Psoas muscle (tissue), 8 donors: Measurements from ENCODE around the gene VSIR. TPM values are rescaled to one million over a fixed set of nuclear protein-coding genes. Genes with fewer than 3 reads are reported as not detected.

Experiments
- ATAC-seq, 4 donors: fragments of 200-7000 bp; cut with Tn5 transposase; one replicate each; pipeline ENCODE4 v1.9.1; 2020; ENCODE audit warnings: moderate library complexity in 3 of 4, mild to moderate bottlenecking in 2 of 4
- DNase-seq, 2 donors: peaks; one replicate each; pipeline ENCODE4 v3.0.0-alpha.2; 2020
- H3K27ac ChIP-seq: fragments of 200-600 bp; one replicate; pipeline ENCODE4 v1.8.0; 2022
- H3K27me3 ChIP-seq, 3 donors: fragments of 200-600 bp in 1 of 3; one replicate each; pipeline versions ENCODE4 v1.6.1 to v1.8.0; 2013 to 2022; ENCODE audit warnings: low read length in 2 of 3, mild to moderate bottlenecking in 2 of 3, moderate library complexity in 1 of 3; ENCODE audit not compliant: insufficient read depth in 3 of 3
- H3K36me3 ChIP-seq, 2 donors: fragments of 200-600 bp in 1 of 2; one replicate each; pipeline versions ENCODE4 v1.6.1 to v1.8.0; 2013 to 2022; ENCODE audit warnings: low read depth in 1 of 2, mild to moderate bottlenecking in 1 of 2, moderate library complexity in 1 of 2; ENCODE audit not compliant: insufficient read depth in 1 of 2
- H3K4me1 ChIP-seq: fragments of 200-600 bp; one replicate; pipeline ENCODE4 v1.8.0; 2022
- H3K4me3 ChIP-seq: fragments of 200-600 bp; one replicate; pipeline ENCODE4 v1.8.0; 2022; ENCODE audit warnings: mild to moderate bottlenecking
- H3K9me3 ChIP-seq: fragments of 200-600 bp; one replicate; pipeline ENCODE4 v1.8.0; 2022
- CTCF ChIP-seq: fragments of 200-600 bp; IDR thresholded peaks from one replicate; pipeline ENCODE4 v1.8.0; 2022; ENCODE audit warnings: antibody characterized with exemption
- WGBS, 3 donors: extraction: QIAGEN DNeasy Blood & Tissue Kit; methylation state at CpG; one replicate each; pipeline versions ENCODE4 v1.1.6 to v1.1.7; 2013; 5-methylcytosine and 5-hydroxymethylcytosine counted together
- intact Hi-C, 2 donors: fragments of 100-400 bp; cut with DNase I; formaldehyde crosslinking; loops; one replicate each; pipeline versions ENCODE4 v1.11.0 to v1.14.2; 2022
- polyA plus RNA-seq, 3 donors: library from polyadenylated mRNA; stranded (reverse); fragments of 200-250 nt; gene quantifications; one replicate each; pipeline ENCODE4 v1.2.3, GENCODE V29; 2013
- total RNA-seq, 4 donors: library from RNA; stranded (reverse); fragmentation: NEBNext Ultra II Directional in 2 of 4; extraction: Animal tissue kit (Norgen Biotek cat#: 25700) in 2 of 4; gene quantifications; one replicate each; pipeline versions ENCODE4 v1.2.1 to v1.2.4, GENCODE V29; 2021 to 2023
- donor health status: healthy with polysubstance abuse.
- donor health status: DM: no; HTN: no; CAD: no; lungs with moderate emphysema.
- donor health status: Bipolar disorder and iron deficiency.
- donor health status: healthy.
- donor health status: DM: yes; HTN: yes; CAD: no.
- donor health status: DM: no; HTN: no; CAD: no.
- donor health status: DM: no; HTN: no; CAD: no.
- donor health status: DM: yes; HTN: yes; CAD: no.

VSIR gene
- total and polyA plus RNA-seq, 7 donors, result 12.5 to 21.8 (median 18.1) TPM

GRCh38 chr10:71712170-71712569 is 61.1 kb downstream of the VSIR start:
- H3K4me1 ChIP-seq, result peaks cover 20% of the 10 kb centered on the region

DNA sequence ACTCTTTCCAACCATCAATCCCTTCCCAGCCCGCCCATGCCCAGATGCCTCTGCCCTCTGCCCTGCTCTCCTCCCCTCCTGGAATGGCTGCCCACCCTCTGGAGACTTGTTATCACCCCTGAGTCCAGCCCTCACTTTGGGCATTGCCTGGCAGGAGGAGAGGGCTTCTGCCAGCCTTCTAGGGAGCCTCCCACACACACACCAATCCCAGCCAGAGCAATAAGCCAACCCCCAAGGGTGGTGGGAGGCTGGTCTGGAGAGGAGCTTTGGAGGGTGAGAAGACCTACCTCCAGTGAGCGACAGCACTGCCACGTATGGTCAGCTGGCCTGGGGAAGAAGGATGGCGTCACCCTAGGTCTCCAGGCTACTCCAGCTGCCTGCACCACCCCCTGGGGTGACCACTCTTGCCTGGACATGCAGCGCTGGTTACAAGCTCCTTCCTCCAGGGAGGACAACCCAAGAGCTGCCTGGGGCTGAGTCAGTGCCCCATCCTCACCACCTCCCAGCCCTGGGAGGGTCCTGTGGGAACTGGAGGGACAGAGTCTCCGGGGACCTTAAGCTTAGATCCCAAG is 62.2 kb downstream of the VSIR start:
- no peak for ATAC-seq
- H3K4me1 ChIP-seq, result peaks cover 20% of the 10 kb centered on the region
- intact Hi-C loops, result loop anchor here in 1 of 2 donors (5.0 kb wide), 1 partner anchor 319 kb away; no protein-coding TSS in a partner anchor

More at GRCh38 chr10:71712170-71712569, 61.1 kb downstream of the VSIR start:
- H3K27ac ChIP-seq, result peak overlapping the region; percentile 65
- TF ChIP-seq CTCF, result no peak
- H3K9me3 ChIP-seq, result no peaks in the 10 kb centered on the region
- no peaks in the 10 kb centered on the region for H3K27me3 ChIP-seq
- ATAC-seq, result no peak
- H3K36me3 ChIP-seq, result no peaks in the 10 kb centered on the region
- WGBS, 3 donors, result 88 to 94% (median 91%) methylated on average over 2 of the region's 2 CpGs
- DNase-seq, result peak in 1 of 2 donors; percentile 32
- no peak overlapping the region for H3K4me3 ChIP-seq
- intact Hi-C loops, result loop anchor here in 1 of 2 donors (5.0 kb wide), 1 partner anchor 320 kb away; no protein-coding TSS in a partner anchor

DNA sequence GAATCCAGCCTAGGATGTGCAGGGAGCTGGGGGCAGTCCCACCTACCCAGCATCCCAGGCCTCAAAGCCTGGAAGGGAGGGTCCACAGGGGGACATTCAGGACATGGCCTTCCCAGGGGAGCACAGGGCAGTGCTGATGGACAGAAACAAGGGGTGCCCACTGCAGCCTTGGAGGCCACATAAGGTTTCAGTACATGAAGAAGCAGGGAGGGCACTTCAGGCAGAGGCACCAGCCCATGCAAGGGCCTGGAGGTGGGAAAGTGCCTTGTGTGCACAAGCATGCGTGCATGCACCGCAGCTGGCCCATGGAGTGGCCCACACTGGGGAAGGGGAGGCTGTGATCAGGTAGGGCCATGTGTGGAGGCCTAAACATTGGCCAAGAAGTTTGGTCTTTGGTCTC is 62.8 kb downstream of the VSIR start:
- Histone ChIP-seq H3K4me1 (peaks cover 20% of the 10 kb centered on the region), H3K27me3 (no peaks in the 10 kb centered on the region), H3K36me3 (no peaks in the 10 kb centered on the region), H3K4me3 (no peak overlapping the region), H3K9me3 (no peaks in the 10 kb centered on the region), H3K27ac (no peak overlapping the region)
- intact Hi-C loops, result loop anchor here in 1 of 2 donors (5.0 kb wide), 1 partner anchor 318 kb away; no protein-coding TSS in a partner anchor
- 90 to 100% (median 96%) methylated on average over 2 of the region's 2 CpGs for WGBS, 3 donors
- ATAC-seq (no peak), DNase-seq (no peak)
- TF ChIP-seq CTCF, result no peak

More for the DNA sequence above, 62.2 kb downstream of the VSIR start:
- H3K27ac ChIP-seq, result no peak overlapping the region
- no peaks in the 10 kb centered on the region for H3K9me3 ChIP-seq
- 88 to 98% (median 91%) methylated on average over 6 of the region's 6 CpGs for WGBS, 3 donors
- no peaks in the 10 kb centered on the region for H3K36me3 ChIP-seq
- no peak for DNase-seq
- no peaks in the 10 kb centered on the region for H3K27me3 ChIP-seq
- H3K4me3 ChIP-seq, result no peak overlapping the region
- TF ChIP-seq CTCF, result no peak

GRCh38 chr10:71708897-71709882 is 64.1 kb downstream of the VSIR start:
- H3K36me3 ChIP-seq, result no peaks in the 10 kb centered on the region
- WGBS, 3 donors, result 76 to 86% (median 82%) methylated on average over 28 of the region's 28 CpGs
- H3K27me3 ChIP-seq, result no peaks in the 10 kb centered on the region
- H3K4me3 ChIP-seq, result no peak overlapping the region
- DNase-seq (no peak), ATAC-seq (no peak)
- peaks cover 10% of the 10 kb centered on the region for H3K4me1 ChIP-seq
- no peak for TF ChIP-seq CTCF
- H3K9me3 ChIP-seq, result no peaks in the 10 kb centered on the region
- H3K27ac ChIP-seq, result no peak overlapping the region
- intact Hi-C loops, result loop anchor here (2.0 to 5.0 kb wide), 3 partner anchors 327 to 396 kb away; partner anchors contain the start of gene SLC29A3 (in 1 of the 2)
